NK-92 (cell line): ENCODE results near the gene SPNS1.
"Not testable (repeated sequence)": the region's sequence is repeated elsewhere in the genome, so short reads cannot be mapped to it uniquely, and the experiment has no call there.

Experiments used
- DNase-seq: peaks from one replicate; lab custom pipeline; 2025; ENCODE audit not compliant: unreplicated experiment; lab: John Stamatoyannopoulos, UW

SPNS1 gene

GRCh38 chr16:28958216-28958615 lies 16.4 kb upstream of the SPNS1 start:
- no peak for DNase-seq

DNA sequence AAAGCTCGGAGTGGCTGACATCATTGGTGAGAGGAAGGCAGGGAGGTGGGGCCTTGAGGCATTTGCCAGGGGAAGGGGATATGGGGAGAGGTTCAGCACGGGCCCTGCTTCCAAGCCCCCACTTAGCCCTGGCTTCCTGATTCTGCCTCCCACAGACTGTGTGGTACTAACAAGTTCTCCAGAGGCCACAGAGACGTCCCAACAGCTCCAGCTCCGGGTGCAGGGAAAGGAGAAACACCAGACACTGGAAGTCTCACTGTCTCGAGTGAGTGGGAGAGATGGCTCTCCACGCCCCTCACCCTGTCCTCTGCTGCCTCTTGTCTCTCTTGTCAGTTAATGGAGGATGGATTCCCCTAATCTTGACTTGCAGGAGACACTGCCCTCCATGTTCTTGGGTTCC lies 15.7 kb upstream of the SPNS1 start:
- DNase-seq = no peak

- no peak for DNase-seq
Measured at GRCh38 chr16:28964072-28964471, 10.5 kb upstream of the SPNS1 start.

- no peak for DNase-seq
Measured at GRCh38 chr16:28964496-28964895, 10.1 kb upstream of the SPNS1 start.

DNA sequence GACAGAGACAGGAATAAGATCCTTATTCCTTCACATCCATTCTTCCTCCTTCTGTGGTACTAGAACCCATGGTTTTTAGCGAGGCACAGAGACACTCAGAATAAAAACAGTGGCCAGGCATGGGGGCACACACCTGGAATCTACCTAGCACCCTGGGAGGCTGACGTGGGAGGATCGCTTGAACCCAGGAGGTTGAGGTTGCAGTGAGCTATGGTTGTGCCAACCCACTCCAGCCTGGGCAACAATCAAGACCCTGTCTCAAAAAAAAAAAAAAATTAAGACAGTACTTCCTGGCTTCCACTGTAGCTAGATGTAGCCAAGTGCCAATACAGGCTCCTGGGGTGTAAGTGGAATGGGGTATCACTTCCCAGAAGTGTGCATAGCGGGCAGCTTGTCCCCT lies 7.4 kb upstream of the SPNS1 start:
- DNase-seq = no peak

- DNase-seq = not testable (repeated sequence)
Measured at GRCh38 chr16:28969696-28970095, 4.9 kb upstream of the SPNS1 start.

GRCh38 chr16:28974007-28974436 lies 556 bp upstream of the SPNS1 start:
- DNase-seq = no peak

GRCh38 chr16:28975158-28975599 lies 601 bp downstream of the SPNS1 start:
- DNase-seq = no peak

DNA sequence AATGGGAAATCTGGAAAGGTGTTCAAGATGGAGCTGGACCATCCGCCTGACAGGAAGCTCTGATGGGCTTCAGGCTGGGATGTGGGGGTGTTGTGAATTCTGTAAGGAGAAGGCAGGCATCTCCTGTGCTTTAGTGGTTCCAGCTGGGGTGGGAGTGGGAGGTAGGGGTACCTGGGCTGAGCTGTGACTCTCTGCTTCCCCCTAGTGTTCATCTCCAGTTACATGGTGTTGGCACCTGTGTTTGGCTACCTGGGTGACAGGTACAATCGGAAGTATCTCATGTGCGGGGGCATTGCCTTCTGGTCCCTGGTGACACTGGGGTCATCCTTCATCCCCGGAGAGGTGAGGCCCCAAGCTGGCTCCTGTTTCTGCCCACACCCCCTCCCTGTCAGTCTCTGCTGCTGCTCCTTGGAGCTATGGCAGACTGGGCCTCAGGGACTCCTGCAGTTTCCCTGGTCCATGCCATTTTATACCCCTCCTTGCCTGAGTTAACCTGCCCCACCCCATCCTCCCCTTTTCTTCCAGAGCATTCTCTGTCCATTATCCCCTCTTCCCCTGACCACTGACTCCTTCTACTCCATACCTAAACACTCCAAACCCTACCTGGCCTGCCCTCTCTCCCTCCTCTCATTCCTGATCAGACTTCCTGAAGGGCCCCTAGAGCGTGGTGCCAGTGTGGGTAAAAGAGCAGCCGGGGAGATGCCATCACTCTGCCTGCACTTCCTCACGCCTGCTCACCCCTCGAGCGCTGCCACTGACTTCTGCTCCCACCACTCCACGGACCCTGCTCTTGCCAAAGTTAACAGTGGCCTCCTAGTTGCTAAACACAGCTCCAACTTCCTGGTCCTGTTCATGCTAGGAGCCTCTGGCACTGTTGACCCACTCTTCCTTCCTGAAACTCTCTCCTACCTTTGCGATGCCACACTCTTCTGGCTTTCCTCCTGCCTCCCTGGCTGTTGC lies 3.4 kb downstream of the SPNS1 start:
- no peak for DNase-seq

GRCh38 chr16:28980330-28980729 lies 5.8 kb downstream of the SPNS1 start:
- not testable (repeated sequence) for DNase-seq

DNA sequence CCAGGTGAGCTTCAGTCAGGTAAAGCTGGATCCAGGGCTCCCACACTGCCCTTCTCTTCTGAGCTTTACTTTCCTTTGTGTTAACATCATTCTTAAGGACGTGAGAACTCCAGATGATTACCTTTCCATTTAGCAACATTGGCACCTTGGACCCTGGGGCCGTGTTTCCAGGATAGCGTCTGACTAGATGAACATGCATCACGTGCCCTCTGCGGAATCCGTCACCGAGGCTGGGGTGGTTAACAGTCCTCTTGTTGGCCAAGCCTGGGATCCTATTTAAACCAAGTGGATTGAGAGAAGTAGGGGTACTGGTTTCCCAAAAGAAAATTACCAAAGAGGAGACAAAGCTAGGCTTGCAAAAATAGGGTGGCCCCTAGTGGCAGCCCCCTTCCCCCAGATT lies 6.4 kb downstream of the SPNS1 start:
- no peak for DNase-seq

DNA sequence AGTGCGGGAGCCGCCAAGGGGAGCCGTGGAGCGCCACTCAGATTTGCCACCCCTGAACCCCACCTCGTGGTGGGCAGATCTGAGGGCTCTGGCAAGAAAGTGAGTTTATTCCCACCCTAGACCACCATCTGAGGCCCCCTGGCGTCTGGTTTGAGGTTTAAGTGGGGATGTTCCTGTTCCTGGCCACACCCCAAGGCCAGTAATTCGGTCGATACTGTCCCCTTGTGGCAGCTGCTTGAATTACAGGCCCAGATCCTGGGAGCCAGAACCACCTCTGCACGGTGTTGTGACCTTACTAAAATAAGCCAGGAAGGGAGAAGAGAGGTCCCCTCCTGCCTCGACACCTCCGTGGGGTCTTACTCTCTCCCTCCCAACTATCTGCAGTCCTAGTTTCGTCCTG lies 6.9 kb downstream of the SPNS1 start:
- no peak for DNase-seq

DNA sequence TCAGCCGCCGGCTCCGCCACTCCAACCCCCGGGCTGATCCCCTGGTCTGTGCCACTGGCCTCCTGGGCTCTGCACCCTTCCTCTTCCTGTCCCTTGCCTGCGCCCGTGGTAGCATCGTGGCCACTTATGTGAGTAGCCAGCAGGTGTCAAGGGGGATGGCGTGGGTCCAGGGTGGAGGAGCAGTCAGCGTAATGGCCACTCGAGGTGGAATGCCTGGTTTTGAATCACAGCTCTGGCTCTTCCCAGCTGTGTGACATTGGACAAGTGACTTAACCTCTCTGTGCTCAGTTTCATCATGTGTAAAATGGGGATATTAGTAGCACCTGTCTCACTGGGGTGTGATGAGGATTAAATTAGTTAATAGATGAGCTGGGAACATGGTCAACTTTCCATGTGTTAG lies 7.8 kb downstream of the SPNS1 start:
- no peak for DNase-seq

GRCh38 chr16:28982949-28983348 lies 8.4 kb downstream of the SPNS1 start:
- no peak for DNase-seq

- no peak for DNase-seq
Measured at GRCh38 chr16:28983644-28984043, 9.1 kb downstream of the SPNS1 start.

- no peak for DNase-seq
Measured at GRCh38 chr16:28984091-28984490, 9.5 kb downstream of the SPNS1 start.

- no peak for DNase-seq
Measured at GRCh38 chr16:28984619-28985135, 10.1 kb downstream of the SPNS1 start, which contains the start of gene LAT. LAT (plus strand) TSS chr16:28985052; CDS start chr16:28985418, 366 bp downstream.

DNA sequence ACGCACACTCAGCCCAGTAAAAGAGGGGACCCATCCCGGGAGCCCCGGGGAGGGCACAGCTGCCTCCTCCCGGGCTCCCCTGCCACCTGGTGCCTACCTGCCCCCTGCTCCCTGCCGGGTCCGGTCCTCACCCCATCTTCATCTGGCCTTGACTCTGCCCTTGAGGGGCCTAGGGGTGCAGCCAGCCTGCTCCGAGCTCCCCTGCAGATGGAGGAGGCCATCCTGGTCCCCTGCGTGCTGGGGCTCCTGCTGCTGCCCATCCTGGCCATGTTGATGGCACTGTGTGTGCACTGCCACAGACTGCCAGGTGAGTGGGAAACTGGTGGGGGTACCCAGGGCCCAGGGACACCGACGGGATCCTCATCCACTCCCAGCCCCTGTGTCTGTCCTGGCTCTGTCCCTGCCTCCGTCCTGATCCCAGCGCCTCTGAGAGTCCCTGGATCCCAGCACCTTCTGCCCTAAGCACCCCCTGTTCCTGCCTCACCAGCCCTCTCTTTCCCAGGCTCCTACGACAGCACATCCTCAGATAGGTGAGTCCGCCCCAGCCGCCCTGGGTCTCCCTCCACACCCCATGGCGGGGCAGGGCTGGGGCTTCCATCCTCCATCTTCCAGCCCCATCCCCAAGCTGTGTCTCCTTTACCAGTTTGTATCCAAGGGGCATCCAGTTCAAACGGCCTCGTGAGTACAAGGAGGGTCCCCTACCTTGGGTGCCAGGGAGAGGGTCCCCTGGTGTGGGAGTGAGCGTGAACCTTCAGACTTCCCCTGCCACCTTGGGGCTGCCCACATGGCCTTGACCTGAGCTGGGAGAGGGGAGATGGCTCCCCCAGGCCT lies 10.8 kb downstream of the SPNS1 start:
- DNase-seq = no peak

DNA sequence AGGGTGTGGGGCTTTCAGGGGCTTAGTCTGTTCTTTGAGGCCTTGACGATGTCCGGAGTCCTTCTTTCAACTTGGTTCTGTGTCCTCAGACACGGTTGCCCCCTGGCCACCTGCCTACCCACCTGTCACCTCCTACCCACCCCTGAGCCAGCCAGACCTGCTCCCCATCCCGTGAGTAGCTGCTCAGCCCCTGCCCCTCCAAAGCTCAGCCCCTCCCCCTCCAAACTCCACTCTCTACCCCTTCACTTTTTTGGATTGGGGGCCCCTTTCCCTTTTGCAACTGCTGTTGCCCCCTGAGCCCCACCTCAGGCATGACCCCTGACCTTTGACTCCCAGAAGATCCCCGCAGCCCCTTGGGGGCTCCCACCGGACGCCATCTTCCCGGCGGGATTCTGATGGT lies 11.5 kb downstream of the SPNS1 start:
- no peak for DNase-seq

DNA sequence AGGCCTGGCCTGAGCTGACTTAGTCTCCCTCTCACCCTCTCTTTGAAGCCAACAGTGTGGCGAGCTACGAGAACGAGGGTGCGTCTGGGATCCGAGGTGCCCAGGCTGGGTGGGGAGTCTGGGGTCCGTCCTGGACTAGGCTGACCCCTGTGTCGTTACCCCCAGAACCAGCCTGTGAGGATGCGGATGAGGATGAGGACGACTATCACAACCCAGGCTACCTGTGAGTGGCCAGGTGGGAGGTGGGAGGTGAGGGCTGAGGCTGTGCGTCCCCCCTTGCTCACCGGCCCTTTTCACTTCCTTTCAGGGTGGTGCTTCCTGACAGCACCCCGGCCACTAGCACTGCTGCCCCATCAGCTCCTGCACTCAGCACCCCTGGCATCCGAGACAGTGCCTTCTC lies 11.9 kb downstream of the SPNS1 start:
- no peak for DNase-seq

DNA sequence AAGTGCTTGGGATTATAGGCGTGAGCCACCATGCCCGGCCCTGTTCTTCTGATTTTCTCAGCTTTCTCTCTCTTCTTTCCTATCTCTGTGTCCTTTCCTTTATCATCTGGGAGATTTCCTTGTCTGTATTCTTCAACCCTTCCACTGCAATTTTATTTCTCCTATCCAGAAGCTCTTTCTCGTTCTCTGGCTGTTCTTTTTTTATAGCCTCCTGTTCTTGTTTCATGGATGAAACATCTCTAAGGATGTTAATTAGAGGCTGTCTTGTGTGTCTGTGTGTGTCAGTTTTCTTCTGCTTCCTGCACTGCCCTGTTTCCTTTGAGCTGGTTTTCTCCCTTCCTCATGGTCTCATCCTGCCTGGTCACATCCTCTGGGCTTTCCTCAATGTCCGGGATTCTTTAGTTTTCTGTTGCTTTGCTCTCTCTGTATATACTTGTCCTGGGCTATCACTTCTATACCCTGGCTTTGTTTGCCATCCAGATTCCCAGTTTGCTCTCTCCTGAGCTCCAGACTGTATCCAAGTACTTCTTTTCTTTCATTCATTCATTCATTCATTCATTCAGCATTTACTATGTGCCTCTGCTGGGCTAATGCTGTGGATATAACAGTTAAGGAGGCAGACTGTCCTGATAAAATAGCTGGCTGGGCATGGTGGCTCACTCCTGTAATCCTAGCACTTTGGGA lies 12.7 kb downstream of the SPNS1 start:
- no peak for DNase-seq
